Astrocyte (in vitro differentiated cells and primary cell): Measurements from ENCODE around the gene BTRC. TPM values are rescaled to one million over a fixed set of nuclear protein-coding genes. Genes with fewer than 3 reads are reported as not detected.
"Not testable (repeated sequence)": the region's sequence is repeated elsewhere in the genome, so short reads cannot be mapped to it uniquely, and the experiment has no call there.

Experiments
- DNase-seq: peaks from one replicate; pipeline ENCODE4 v3.0.0-alpha.2; 2010; ENCODE audit warnings: low read depth
- FAIRE-seq: peaks from 2 replicates; lab custom pipeline; 2011; peaks lifted over from hg19 to GRCh38; lab: Jason Lieb, UNC
- H2AFZ ChIP-seq: 2 replicates; pipeline ENCODE4 v1.6.0; 2012; ENCODE audit warnings: low read depth, low read length, inconsistent platforms
- H3K27ac ChIP-seq: 2 replicates; pipeline ENCODE4 v1.5.1; 2011; ENCODE audit warnings: low read depth, low read length, inconsistent platforms
- H3K27me3 ChIP-seq: 2 replicates; pipeline ENCODE4 v1.6.0; 2011; ENCODE audit warnings: low read length, inconsistent platforms; ENCODE audit not compliant: insufficient read depth
- H3K36me3 ChIP-seq: 2 replicates; pipeline ENCODE4 v1.5.1; 2011; ENCODE audit warnings: low read length, inconsistent platforms; ENCODE audit not compliant: insufficient read depth
- H3K4me1 ChIP-seq: 2 replicates; pipeline ENCODE4 v1.5.1; 2011; ENCODE audit warnings: low read length, inconsistent platforms; ENCODE audit not compliant: insufficient read depth
- H3K4me2 ChIP-seq: 2 replicates; pipeline ENCODE4 v1.6.0; 2012; ENCODE audit warnings: low read length, inconsistent platforms
- H3K4me3 ChIP-seq: 2 replicates; pipeline ENCODE4 v1.5.1; 2011; ENCODE audit warnings: low read depth, mild to moderate bottlenecking, low read length, inconsistent platforms; ENCODE audit not compliant: insufficient read depth
- H3K79me2 ChIP-seq: 2 replicates; pipeline ENCODE4 v1.6.0; 2012; ENCODE audit warnings: mild to moderate bottlenecking, low read length, inconsistent platforms; ENCODE audit not compliant: insufficient read depth
- H3K9ac ChIP-seq: 2 replicates; pipeline ENCODE4 v1.6.0; 2012; ENCODE audit warnings: mild to moderate bottlenecking, low read length, inconsistent platforms
- H3K9me3 ChIP-seq: 2 replicates; pipeline ENCODE4 v1.5.1; 2012; ENCODE audit warnings: low read depth, mild to moderate bottlenecking, low read length, inconsistent platforms; ENCODE audit not compliant: insufficient read depth
- H4K20me1 ChIP-seq: 2 replicates; pipeline ENCODE4 v1.6.0; 2012; ENCODE audit warnings: low read length, inconsistent platforms; ENCODE audit not compliant: insufficient read depth
- H3K27ac Mint-ChIP-seq: one replicate; pipeline ENCODE4 v1.8.0; 2021; ENCODE audit warnings: mild to moderate bottlenecking, mixed read lengths; ENCODE audit not compliant: unreplicated experiment
- H3K27me3 Mint-ChIP-seq: one replicate; pipeline ENCODE4 v1.8.0; 2021; ENCODE audit warnings: low read depth, mixed read lengths; ENCODE audit not compliant: unreplicated experiment
- H3K36me3 Mint-ChIP-seq: one replicate; pipeline ENCODE4 v1.8.0; 2021; ENCODE audit warnings: low read depth, mixed read lengths; ENCODE audit not compliant: unreplicated experiment
- H3K4me1 Mint-ChIP-seq: one replicate; pipeline ENCODE4 v1.8.0; 2021; ENCODE audit warnings: low read depth, mixed read lengths; ENCODE audit not compliant: unreplicated experiment
- H3K4me3 Mint-ChIP-seq: one replicate; pipeline ENCODE4 v1.8.0; 2021; ENCODE audit warnings: mild to moderate bottlenecking, moderate library complexity, mixed read lengths; ENCODE audit not compliant: unreplicated experiment
- H3K9me3 Mint-ChIP-seq: one replicate; pipeline ENCODE4 v1.8.0; 2021; ENCODE audit warnings: mild to moderate bottlenecking, mixed read lengths; ENCODE audit not compliant: unreplicated experiment
- EZH2 ChIP-seq: IDR thresholded peaks from 2 replicates; pipeline ENCODE4 v1.6.1; 2012; ENCODE audit warnings: mild to moderate bottlenecking, low read length, inconsistent platforms; ENCODE audit not compliant: insufficient read depth
- total RNA-seq: library from RNA; stranded (reverse); gene quantifications from 2 replicates; pipeline ENCODE4 v1.2.1, GENCODE V29; 2021
- TF ChIP-seq, protein P1 (sequence below): IDR thresholded peaks from 2 replicates; pipeline ENCODE4 v1.5.1; 2011; ENCODE audit warnings: low read depth, mild to moderate bottlenecking, inconsistent platforms, low read length, moderate library complexity; ENCODE audit not compliant: insufficient read depth

BTRC gene
- total RNA-seq, 1 donor from 2014 or later: 33.3 TPM

DNA sequence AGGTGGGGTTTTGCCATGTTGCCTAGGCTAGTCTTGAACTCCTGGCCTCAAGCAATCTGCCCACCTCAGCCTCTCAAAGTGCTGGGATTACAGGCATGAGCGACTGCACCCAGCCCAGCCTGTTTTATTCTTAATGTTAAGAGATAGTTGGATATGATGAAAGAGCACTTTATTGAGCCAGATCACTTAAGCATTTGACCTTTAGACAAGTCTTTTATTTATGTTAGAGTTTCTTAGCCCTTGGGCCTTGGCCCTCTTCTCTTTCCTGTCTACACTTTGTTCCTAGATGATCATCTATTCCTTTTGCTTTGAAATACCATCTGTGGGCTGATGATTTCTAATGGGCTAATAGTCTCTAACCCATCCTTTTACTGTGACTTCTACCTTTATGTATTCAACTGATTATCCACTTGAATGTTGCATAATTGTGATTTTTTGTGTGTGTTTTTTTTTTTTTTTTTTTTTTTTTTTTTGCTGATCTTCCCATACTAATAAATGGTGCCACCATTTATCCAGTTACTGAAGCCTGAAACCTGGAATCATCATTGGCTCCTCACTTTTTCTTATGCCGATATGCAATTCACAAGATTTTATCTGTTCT, 34.8 kb downstream of the BTRC start:
- H3K36me3 ChIP-seq: no peaks in the 10 kb centered on the region
- peaks cover 5% of the 10 kb centered on the region for H3K79me2 ChIP-seq
- H2AFZ ChIP-seq: no peak overlapping the region
- DNase-seq: no peak
- no peaks in the 10 kb centered on the region for H3K4me1 ChIP-seq
- no peak overlapping the region for H3K9ac ChIP-seq
- H3K4me3 ChIP-seq: no peak overlapping the region
- no peaks in the 10 kb centered on the region for H3K27me3 Mint-ChIP-seq
- no peaks in the 10 kb centered on the region for H3K9me3 ChIP-seq
- H3K27ac ChIP-seq: no peak overlapping the region
- H3K27ac Mint-ChIP-seq: no peak overlapping the region
- peaks cover 54% of the 10 kb centered on the region for H4K20me1 ChIP-seq
- FAIRE-seq: no peak
- H3K27me3 ChIP-seq: no peaks in the 10 kb centered on the region
- TF ChIP-seq, protein P1, sequence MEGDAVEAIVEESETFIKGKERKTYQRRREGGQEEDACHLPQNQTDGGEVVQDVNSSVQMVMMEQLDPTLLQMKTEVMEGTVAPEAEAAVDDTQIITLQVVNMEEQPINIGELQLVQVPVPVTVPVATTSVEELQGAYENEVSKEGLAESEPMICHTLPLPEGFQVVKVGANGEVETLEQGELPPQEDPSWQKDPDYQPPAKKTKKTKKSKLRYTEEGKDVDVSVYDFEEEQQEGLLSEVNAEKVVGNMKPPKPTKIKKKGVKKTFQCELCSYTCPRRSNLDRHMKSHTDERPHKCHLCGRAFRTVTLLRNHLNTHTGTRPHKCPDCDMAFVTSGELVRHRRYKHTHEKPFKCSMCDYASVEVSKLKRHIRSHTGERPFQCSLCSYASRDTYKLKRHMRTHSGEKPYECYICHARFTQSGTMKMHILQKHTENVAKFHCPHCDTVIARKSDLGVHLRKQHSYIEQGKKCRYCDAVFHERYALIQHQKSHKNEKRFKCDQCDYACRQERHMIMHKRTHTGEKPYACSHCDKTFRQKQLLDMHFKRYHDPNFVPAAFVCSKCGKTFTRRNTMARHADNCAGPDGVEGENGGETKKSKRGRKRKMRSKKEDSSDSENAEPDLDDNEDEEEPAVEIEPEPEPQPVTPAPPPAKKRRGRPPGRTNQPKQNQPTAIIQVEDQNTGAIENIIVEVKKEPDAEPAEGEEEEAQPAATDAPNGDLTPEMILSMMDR: no peak
- TF ChIP-seq EZH2: no peak
- peaks cover 1% of the 10 kb centered on the region for H3K4me1 Mint-ChIP-seq
- no peak overlapping the region for H3K4me2 ChIP-seq
- H3K4me3 Mint-ChIP-seq: no peak overlapping the region
- H3K36me3 Mint-ChIP-seq: no peaks in the 10 kb centered on the region
- no peaks in the 10 kb centered on the region for H3K9me3 Mint-ChIP-seq

DNA sequence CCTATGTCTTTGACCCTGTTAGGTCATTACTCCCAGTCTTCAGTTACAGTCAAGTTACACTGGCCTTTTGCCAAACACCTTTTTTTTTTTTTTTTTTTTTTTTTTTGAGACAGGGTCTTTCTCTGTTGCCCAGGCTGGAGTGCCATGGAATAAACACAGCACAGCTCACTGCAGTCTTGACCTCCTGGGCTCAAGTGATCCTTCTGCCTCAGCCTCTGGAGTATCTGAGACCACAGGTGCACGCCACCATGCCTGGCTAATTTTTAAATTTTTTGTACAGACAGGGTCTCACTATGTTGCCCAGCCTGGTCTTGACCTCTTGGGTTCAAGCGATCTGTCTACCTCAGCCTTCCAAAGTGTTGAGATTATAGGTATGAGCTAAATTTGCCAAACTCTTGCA, 35.6 kb downstream of the BTRC start:
- H3K4me3 ChIP-seq, H3K79me2 ChIP-seq, H3K4me3 Mint-ChIP-seq, H3K9ac ChIP-seq, H3K4me1 Mint-ChIP-seq, H3K36me3 ChIP-seq, H3K9me3 Mint-ChIP-seq, H3K27me3 ChIP-seq, H3K9me3 ChIP-seq, H3K36me3 Mint-ChIP-seq, H2AFZ ChIP-seq, H3K27ac Mint-ChIP-seq, H3K27ac ChIP-seq, H3K27me3 Mint-ChIP-seq, DNase-seq, FAIRE-seq, H3K4me2 ChIP-seq, H3K4me1 ChIP-seq: not testable (repeated sequence)
- H4K20me1 ChIP-seq: peaks cover 49% of the 10 kb centered on the region

GRCh38 chr10:101389986-101390531, 36.1 kb downstream of the BTRC start:
- peaks cover 3% of the 10 kb centered on the region for H3K79me2 ChIP-seq
- peaks cover 50% of the 10 kb centered on the region for H4K20me1 ChIP-seq
- Mint-ChIP-seq H3K4me3 (no peak overlapping the region), H3K36me3 (no peaks in the 10 kb centered on the region), H3K27me3 (no peaks in the 10 kb centered on the region), H3K4me1 (peaks cover 10% of the 10 kb centered on the region), H3K9me3 (no peaks in the 10 kb centered on the region), H3K27ac (no peak overlapping the region)
- H3K4me2 ChIP-seq: no peak overlapping the region
- no peak overlapping the region for H3K9ac ChIP-seq
- H3K27me3 ChIP-seq: no peaks in the 10 kb centered on the region
- H3K27ac ChIP-seq: no peak overlapping the region
- TF ChIP-seq EZH2: no peak
- TF ChIP-seq, protein P1: no peak
- H3K36me3 ChIP-seq: no peaks in the 10 kb centered on the region
- DNase-seq (no peak), FAIRE-seq (no peak)
- H3K9me3 ChIP-seq: no peaks in the 10 kb centered on the region
- H3K4me3 ChIP-seq: no peak overlapping the region
- H2AFZ ChIP-seq: no peak overlapping the region
- no peaks in the 10 kb centered on the region for H3K4me1 ChIP-seq
